NOMO-1 treated with DMSO at 0.1 percent for 48 hours (cell line): Measurements from ENCODE around the gene SYNPO2.
"Not testable (repeated sequence)": the region's sequence is repeated elsewhere in the genome, so short reads cannot be mapped to it uniquely, and the experiment has no call there.

Source experiments
- DNase-seq: peaks from one replicate; lab custom pipeline; 2025; ENCODE audit not compliant: unreplicated experiment; lab: John Stamatoyannopoulos, UW

Gene SYNPO2

DNA sequence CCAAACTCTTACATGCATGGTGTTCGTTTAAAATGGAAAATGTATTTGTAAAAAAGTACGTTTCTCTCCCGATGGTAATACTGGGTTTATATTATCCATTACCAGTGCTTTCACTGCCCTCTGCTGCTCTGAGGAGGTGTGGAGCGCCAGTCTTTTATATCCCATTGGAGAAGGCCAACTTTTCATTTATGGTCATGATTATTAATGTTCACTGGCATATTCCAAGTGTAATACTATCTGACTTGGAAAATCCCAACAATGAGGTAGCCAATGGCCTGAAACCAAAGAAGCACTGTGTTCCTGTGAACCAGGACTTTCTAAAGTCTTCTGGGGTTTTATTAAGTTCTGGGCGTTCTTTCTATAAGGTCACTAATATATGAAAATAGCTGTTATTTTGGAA, 80.7 kb downstream of the SYNPO2 start:
- DNase-seq: peak; percentile 29

- DNase-seq: no peak
Observed at GRCh38 chr4:118972167-118972566, 83.5 kb downstream of the SYNPO2 start.

DNA sequence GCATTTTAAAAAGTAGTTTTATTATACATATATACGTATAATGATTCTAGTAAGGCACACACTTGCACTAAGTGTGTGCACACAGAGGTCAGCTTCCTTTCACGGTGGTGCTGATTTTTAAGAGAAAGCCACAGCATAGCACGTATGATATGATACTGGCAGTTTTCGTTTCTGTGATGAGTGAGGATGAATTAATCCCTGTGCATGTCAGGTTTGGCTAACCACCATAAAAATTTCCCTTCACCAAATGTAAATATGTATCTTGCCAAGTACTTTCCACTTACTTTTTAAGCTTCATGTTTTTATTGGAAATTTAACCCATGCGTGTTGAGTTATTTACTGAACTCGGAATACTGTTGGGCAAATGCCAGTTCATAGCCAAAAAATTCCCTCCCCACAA, 84.6 kb downstream of the SYNPO2 start:
- no peak for DNase-seq

DNA sequence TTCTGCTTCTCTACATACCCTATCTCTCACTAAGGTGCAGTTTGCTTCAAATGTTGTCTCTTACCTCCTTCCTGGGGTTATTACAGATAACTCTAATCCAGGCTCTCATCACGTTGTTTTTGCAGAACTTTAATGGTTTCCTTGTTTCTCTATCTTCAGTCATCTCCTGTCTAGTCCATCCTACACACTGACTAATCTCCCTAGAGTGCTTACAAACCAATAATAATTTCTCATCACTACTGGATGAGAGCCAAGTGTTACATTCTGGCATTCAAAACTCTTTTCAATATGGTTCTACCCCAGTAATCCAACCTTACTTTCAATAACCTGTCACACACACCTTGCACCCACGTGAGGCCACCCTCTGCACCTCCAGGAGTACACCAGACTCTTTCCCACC, 86.1 kb downstream of the SYNPO2 start:
- no peak for DNase-seq

DNA sequence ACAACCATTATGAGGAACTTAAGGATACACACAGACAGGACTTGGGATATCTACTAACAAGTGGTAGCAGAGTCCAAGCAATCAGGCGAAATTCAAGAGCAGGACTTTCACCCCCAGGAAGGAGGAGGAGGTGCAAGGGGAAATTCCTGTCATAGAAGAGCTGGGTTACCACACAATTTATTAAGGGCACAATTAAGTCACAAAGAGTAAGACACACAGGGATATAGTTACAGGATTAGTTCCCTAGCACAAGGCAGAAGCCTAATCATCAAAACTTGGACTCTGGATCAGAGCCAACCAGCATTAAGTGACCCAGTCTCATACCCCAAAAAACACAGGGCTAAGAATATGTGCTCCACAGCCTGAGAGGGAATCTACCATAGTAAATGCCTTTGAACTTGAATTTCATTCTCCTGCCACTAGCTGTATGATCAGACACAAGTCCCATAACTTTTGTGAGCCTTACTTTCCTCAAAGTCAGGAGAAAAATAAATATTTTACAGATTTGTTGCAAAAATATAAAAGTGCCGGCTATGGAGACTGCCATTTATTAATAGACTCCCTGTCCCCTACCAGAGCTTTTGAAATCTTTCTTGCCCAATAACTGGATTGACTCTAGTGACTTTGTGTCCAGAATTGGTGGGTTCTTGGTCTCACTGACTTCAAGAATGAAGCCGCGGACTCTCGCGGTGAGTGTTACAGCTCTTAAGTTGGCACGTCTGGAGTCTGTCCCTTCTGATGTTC, 87.0 kb downstream of the SYNPO2 start:
- no peak for DNase-seq

- not testable (repeated sequence) for DNase-seq
Observed at GRCh38 chr4:118976193-118976560, 87.5 kb downstream of the SYNPO2 start.

DNA sequence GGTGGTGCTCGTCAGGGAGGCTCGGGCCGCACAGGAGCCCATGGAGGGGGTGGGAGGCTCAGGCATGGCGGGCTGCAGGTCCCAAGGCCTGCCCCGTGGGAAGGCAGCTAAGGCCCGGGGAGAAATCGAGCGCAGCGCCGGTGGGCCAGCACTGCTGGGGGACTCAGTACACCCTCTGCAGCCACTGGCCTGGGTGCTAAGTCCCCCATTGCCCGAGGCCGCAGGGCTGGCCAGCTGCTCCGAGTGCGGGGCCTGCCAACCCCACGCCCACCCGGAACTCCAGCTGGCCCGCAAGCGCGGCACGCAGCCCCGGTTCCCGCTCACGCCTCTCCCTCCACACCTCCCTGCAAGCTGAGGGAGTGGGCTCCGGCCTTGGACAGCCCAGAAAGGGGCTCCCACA, 88.4 kb downstream of the SYNPO2 start:
- not testable (repeated sequence) for DNase-seq

GRCh38 chr4:118979712-118980111, 91.1 kb downstream of the SYNPO2 start:
- no peak for DNase-seq

GRCh38 chr4:118981171-118981838, 92.7 kb downstream of the SYNPO2 start:
- no peak for DNase-seq

GRCh38 chr4:118981839-118982381, 93.3 kb downstream of the SYNPO2 start:
- peak; percentile 60 for DNase-seq

DNA sequence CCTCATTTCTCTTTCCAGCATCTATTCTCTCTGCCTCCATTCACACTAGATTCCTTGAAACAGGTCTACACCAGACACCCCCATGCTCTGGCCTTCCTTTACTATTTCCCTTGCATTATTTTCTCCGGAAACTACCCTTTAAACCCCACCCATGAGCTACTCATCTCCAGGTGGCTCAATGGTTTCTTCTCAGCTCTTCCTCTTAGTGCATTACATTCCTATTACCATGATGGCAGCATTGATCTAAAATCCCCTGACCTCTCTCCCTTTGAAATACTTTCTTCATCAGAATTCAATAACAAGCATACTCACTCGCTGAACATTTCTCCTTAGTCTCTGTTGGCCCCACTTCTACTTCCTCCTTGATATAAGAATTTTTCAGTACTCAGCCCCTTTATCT, 94.6 kb downstream of the SYNPO2 start:
- no peak for DNase-seq

GRCh38 chr4:118983831-118984230, 95.2 kb downstream of the SYNPO2 start:
- DNase-seq: peak; percentile 33

- DNase-seq: no peak
Observed at GRCh38 chr4:118985170-118986000, 96.7 kb downstream of the SYNPO2 start.

- no peak for DNase-seq
Observed at GRCh38 chr4:118987959-118988634, 99.4 kb downstream of the SYNPO2 start.

DNA sequence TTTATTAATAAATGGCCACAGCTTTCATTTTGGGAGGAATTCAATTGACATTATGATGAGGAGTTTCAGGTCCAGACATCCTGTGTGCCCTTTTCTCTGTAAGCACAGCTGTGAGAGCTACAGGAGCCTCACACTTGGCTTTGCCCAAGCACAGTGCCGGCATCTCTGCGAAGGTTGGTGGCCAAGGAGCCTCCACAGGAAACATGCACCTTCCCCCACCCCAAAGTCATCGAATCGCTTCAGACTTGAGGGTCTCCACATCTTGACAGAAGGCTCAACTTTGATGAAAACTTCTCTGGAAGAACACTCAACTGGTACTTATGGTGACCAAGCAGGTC, 100.0 kb downstream of the SYNPO2 start:
- no peak for DNase-seq

DNA sequence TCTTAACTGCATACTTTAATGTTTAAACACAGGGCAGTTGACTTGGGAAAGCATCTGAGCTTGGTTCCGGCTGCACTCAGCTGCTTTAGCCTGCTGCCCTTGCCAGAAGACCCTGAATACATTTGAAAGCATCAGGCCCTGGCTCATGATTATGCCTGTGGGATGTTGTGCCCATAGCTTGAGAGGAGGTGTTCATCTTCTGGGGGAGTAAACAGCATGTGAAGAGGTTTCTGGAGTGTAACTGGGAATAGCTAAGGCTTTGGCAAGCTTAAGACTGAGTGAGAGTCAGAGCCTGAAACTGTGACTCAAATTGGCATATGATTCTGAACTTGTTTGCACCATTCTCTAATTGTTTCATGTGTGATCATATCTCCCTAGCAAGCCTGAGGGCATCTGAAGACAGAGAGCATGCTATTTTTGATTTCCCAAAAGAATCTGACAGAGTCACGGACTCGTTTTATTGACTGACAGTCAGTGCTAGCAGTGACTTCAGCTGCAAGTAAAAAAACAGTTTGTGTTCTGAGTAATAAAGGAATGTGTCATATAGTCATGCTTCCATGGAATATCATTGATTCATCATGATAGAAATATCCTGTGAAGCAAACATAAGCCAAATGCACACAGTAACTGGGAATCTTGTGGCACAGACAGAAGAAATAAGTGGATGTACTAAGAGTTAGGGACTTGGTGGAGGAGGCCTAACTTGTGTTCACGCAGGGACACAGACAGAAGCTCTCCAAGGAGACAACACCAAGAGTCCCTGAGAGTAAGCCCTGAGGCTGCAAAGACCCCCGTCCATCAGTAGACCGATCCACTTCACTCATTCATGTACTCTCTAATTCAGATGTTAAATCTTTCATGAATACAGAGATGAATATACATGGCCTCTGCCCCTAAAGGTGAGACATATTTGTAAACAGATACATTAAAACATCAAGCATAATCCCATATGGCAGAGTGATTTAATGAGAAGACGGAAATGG, 100.7 kb downstream of the SYNPO2 start:
- DNase-seq: no peak

DNA sequence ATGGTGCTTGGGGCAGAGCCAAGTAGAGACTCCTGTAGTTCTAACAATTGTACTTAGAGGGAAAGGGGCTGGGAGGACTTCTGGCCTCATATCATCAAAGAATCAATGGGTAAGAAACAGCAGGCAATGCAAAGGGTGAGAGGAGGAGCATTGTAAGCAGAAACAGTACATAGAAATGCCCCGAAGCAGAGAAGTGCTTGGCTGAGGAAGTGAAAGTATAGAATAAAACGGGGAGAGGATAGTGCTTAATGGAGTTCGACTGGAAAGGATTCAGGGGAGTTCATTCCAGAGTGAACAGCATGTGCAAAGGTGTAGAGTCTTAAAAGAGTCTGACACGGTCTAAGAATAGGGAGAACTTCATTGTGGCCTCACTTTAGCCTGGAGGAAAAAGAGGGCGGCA, 103.0 kb downstream of the SYNPO2 start:
- DNase-seq: peak; percentile 73

GRCh38 chr4:118992149-118992548, 103.5 kb downstream of the SYNPO2 start:
- no peak for DNase-seq

DNA sequence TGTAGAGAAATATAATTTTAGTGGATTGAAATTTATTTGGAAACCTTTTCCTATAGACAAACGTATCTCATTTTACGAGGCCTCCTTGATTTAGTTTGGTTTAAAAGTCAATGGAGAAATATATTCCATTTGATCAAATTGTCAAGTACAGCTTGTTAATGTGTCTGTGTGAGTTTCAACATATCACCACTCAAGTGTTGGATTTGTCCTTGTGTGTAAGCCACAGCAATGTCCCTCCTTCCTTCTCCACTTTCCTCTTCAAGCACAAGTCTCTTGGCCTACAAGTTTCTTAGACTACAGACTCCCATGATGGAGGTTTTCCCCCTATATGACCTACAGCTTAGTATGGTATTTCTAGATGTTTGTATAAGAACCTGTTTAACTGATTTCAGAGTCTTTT, 104.7 kb downstream of the SYNPO2 start:
- no peak for DNase-seq

DNA sequence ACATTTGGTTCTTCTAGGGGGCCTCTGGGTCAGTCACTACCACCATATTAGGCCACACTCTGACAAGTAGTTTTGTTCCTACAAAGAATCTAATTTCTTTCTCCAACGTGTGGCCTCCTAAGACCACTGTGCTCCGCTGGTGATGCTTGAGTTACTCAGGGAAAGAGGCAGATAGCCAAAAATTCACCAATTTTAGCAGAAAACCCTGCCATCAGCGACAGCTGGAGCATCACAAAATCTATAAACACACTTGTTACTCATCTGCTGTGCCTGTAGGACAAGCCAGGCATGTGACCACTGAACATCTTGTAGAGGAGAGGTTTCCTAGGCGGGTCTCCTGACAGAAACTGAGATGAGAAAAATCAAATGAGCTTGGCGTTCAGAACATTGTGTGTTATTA, 105.4 kb downstream of the SYNPO2 start:
- no peak for DNase-seq
